Measurements from ENCODE around the gene ADGRA3. TPM values are rescaled to one million over a fixed set of nuclear protein-coding genes. Genes with fewer than 3 reads are reported as not detected.

ADGRA3 gene
- total RNA-seq, 1 experiment from 2014 or later: 41.2 TPM

DNA sequence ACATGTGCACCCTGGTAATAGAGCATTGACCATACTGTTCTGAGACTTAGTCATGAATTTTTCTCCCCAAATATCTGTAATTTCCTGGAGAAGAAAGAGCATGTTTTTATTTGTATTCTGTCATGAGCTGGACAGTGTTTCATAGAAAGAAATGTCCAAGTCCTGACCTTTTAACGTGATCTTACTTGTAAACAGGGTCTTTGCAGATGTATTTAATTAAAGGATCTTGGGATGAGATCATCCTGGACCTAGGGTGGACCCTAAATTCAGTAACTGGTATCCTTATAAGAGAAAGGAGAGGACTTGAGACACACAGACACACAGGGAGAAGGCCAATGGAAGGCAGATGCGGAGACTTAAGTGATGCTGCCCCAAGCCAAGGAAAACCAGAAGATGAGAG is 3.6 kb downstream of the ADGRA3 start:
- no peak for ATAC-seq
- H3K9me3 ChIP-seq (ENCODE audit: control insufficient read depth, insufficient read depth, low read depth, low read length): no peaks in the 10 kb centered on the region
- TF ChIP-seq, protein P1, sequence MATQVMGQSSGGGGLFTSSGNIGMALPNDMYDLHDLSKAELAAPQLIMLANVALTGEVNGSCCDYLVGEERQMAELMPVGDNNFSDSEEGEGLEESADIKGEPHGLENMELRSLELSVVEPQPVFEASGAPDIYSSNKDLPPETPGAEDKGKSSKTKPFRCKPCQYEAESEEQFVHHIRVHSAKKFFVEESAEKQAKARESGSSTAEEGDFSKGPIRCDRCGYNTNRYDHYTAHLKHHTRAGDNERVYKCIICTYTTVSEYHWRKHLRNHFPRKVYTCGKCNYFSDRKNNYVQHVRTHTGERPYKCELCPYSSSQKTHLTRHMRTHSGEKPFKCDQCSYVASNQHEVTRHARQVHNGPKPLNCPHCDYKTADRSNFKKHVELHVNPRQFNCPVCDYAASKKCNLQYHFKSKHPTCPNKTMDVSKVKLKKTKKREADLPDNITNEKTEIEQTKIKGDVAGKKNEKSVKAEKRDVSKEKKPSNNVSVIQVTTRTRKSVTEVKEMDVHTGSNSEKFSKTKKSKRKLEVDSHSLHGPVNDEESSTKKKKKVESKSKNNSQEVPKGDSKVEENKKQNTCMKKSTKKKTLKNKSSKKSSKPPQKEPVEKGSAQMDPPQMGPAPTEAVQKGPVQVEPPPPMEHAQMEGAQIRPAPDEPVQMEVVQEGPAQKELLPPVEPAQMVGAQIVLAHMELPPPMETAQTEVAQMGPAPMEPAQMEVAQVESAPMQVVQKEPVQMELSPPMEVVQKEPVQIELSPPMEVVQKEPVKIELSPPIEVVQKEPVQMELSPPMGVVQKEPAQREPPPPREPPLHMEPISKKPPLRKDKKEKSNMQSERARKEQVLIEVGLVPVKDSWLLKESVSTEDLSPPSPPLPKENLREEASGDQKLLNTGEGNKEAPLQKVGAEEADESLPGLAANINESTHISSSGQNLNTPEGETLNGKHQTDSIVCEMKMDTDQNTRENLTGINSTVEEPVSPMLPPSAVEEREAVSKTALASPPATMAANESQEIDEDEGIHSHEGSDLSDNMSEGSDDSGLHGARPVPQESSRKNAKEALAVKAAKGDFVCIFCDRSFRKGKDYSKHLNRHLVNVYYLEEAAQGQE (IDR thresholded peaks at IDR 0.05; ENCODE audit: insufficient read depth in 1 of 2, low read depth in 2 of 2, low read length in 1 of 2): no peak
- TF ChIP-seq TCF7L2 (IDR thresholded peaks at IDR 0.05; ENCODE audit: low read depth, low read length): no peak
- intact Hi-C loops (cut with micrococcal nuclease; ENCODE audit: unreplicated experiment) (no loop called here), in situ Hi-C loops (cut with HindIII; ENCODE audit: low pct_unique_long_range_greater_than_20kb, low sequenced_read_pairs) (no loop called here)
- H3K36me3 ChIP-seq (ENCODE audit: control insufficient read depth, insufficient read depth, low read length): peaks cover 4% of the 10 kb centered on the region; the same call in 1 of the 2 replicates
- H3K27me3 ChIP-seq (ENCODE audit: control insufficient read depth, insufficient read depth, low read length): no peaks in the 10 kb centered on the region
- no TSS peak for BruUV-seq (replicated peaks)
- no peak overlapping the region for H3K27ac ChIP-seq (ENCODE audit: low read length)
- H3K4me1 ChIP-seq (ENCODE audit: control insufficient read depth, insufficient read depth, low read length): peaks cover 15% of the 10 kb centered on the region
- no peak for DNase-seq (ENCODE audit: low read depth, low spot score)
- ChIA-PET POLR2A (no interaction called here), CTCF (no interaction called here)
- no peak overlapping the region for H3K4me3 ChIP-seq (ENCODE audit: low read depth in 2 of 2, low read length in 2 of 2)

DNA sequence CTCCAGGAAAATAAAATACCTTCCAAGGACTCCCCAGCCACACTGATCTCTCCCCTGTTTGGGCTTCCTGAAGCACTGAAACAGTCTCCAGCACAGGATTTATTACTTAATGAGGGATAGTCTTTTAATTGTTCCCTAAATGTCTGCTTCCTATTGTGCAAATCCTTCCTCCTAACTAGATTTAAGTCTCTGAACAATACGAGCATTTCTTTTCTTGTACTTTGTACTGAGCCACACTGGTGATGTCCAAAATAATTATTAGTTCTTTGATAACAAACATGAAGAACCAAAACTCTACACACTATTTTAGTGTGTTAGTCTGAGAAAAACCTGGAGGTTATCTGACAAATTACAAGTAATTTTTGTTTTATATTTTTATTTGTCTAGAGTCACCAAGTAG is 5.1 kb downstream of the ADGRA3 start:
- in situ Hi-C loops (cut with HindIII; ENCODE audit: low pct_unique_long_range_greater_than_20kb, low sequenced_read_pairs) (no loop called here), intact Hi-C loops (cut with micrococcal nuclease; ENCODE audit: unreplicated experiment) (no loop called here)
- Histone ChIP-seq H3K4me1 (ENCODE audit: control insufficient read depth, insufficient read depth, low read length) (peaks cover 11% of the 10 kb centered on the region), H3K4me3 (ENCODE audit: low read depth in 2 of 2, low read length in 2 of 2) (no peak overlapping the region), H3K36me3 (ENCODE audit: control insufficient read depth, insufficient read depth, low read length) (peaks cover 4% of the 10 kb centered on the region; the same call in 1 of the 2 replicates), H3K27ac (ENCODE audit: low read length) (no peak overlapping the region), H3K27me3 (ENCODE audit: control insufficient read depth, insufficient read depth, low read length) (no peaks in the 10 kb centered on the region), H3K9me3 (ENCODE audit: control insufficient read depth, insufficient read depth, low read depth, low read length) (no peaks in the 10 kb centered on the region)
- ChIA-PET CTCF (no interaction called here), POLR2A (no interaction called here)
- ATAC-seq: no peak
- TF ChIP-seq, protein P2, sequence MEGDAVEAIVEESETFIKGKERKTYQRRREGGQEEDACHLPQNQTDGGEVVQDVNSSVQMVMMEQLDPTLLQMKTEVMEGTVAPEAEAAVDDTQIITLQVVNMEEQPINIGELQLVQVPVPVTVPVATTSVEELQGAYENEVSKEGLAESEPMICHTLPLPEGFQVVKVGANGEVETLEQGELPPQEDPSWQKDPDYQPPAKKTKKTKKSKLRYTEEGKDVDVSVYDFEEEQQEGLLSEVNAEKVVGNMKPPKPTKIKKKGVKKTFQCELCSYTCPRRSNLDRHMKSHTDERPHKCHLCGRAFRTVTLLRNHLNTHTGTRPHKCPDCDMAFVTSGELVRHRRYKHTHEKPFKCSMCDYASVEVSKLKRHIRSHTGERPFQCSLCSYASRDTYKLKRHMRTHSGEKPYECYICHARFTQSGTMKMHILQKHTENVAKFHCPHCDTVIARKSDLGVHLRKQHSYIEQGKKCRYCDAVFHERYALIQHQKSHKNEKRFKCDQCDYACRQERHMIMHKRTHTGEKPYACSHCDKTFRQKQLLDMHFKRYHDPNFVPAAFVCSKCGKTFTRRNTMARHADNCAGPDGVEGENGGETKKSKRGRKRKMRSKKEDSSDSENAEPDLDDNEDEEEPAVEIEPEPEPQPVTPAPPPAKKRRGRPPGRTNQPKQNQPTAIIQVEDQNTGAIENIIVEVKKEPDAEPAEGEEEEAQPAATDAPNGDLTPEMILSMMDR (IDR thresholded peaks at IDR 0.05): no peak
- TF ChIP-seq, protein P1 (IDR thresholded peaks at IDR 0.05; ENCODE audit: insufficient read depth in 1 of 2, low read depth in 2 of 2, low read length in 1 of 2): no peak
- TF ChIP-seq TCF7L2 (IDR thresholded peaks at IDR 0.05; ENCODE audit: low read depth, low read length) (no peak), POLR2AphosphoS5 (IDR thresholded peaks at IDR 0.05; ENCODE audit: low read depth, low read length) (no peak), SIN3A (IDR thresholded peaks at IDR 0.05; ENCODE audit: borderline replicate concordance, insufficient read depth, low read depth, low read length) (no peak)
- no TSS peak for BruUV-seq (replicated peaks)
- DNase-seq (ENCODE audit: low read depth, low spot score): no peak
